GM19328 (cell line): Measurements from ENCODE around the gene ALDH1L1.
A peak's percentile ranks its signal among the peaks of the same experiment; 100 is the strongest.
"Not testable (repeated sequence)": the region's sequence is repeated elsewhere in the genome, so short reads cannot be mapped to it uniquely, and the experiment has no call there.

Experiments
- ATAC-seq: cut with Tn5 transposase; IDR thresholded peaks from one replicate; pipeline ENCODE4 v1.9.1; 2021; ENCODE audit warnings: mild to moderate bottlenecking, moderate library complexity; ENCODE audit not compliant: unreplicated experiment

Gene ALDH1L1

GRCh38 chr3:126085841-126086240 is 94.5 kb downstream of the ALDH1L1 start:
- ATAC-seq, result no peak

- no peak for ATAC-seq
Measured at GRCh38 chr3:126085276-126085675, 95.1 kb downstream of the ALDH1L1 start.

- ATAC-seq, result no peak
Measured at GRCh38 chr3:126084768-126085180, 95.6 kb downstream of the ALDH1L1 start.

- ATAC-seq, result peak; percentile 96
Measured at GRCh38 chr3:126083913-126084767, 96.2 kb downstream of the ALDH1L1 start, which contains the start of gene SLC41A3. Gene SLC41A3 (minus strand): TSS chr3:126084124. CDS start chr3:126068219, 15,905 bp downstream.

GRCh38 chr3:126083511-126083912 is 96.9 kb downstream of the ALDH1L1 start:
- peak; percentile 47 for ATAC-seq

GRCh38 chr3:126083138-126083445 is 97.3 kb downstream of the ALDH1L1 start:
- no peak for ATAC-seq

GRCh38 chr3:126082362-126083137 is 97.8 kb downstream of the ALDH1L1 start:
- no peak for ATAC-seq

- ATAC-seq, result no peak
Measured at GRCh38 chr3:126081618-126082361, 98.6 kb downstream of the ALDH1L1 start.

GRCh38 chr3:126080970-126081369 is 99.4 kb downstream of the ALDH1L1 start:
- ATAC-seq, result no peak

GRCh38 chr3:126078866-126079265 is 101.5 kb downstream of the ALDH1L1 start:
- ATAC-seq, result no peak

- ATAC-seq, result no peak
Measured at GRCh38 chr3:126077754-126078153, 102.6 kb downstream of the ALDH1L1 start.

- ATAC-seq, result no peak
Measured at GRCh38 chr3:126076140-126076539, 104.2 kb downstream of the ALDH1L1 start.

- no peak for ATAC-seq
Measured at GRCh38 chr3:126070146-126070545, 110.2 kb downstream of the ALDH1L1 start.

- no peak for ATAC-seq
Measured at GRCh38 chr3:126067959-126068358, 112.4 kb downstream of the ALDH1L1 start.

GRCh38 chr3:126066676-126067075 is 113.7 kb downstream of the ALDH1L1 start:
- ATAC-seq, result not testable (repeated sequence)

- no peak for ATAC-seq
Measured at GRCh38 chr3:126065876-126066275, 114.5 kb downstream of the ALDH1L1 start.

- ATAC-seq, result no peak
Measured at GRCh38 chr3:126064627-126065258, 115.6 kb downstream of the ALDH1L1 start.

- ATAC-seq, result no peak
Measured at GRCh38 chr3:126063358-126063965, 116.9 kb downstream of the ALDH1L1 start.

- no peak for ATAC-seq
Measured at GRCh38 chr3:126061301-126062032, 118.9 kb downstream of the ALDH1L1 start.
